Measurements from ENCODE around the gene C6orf62.
"Not testable (repeated sequence)": the region's sequence is repeated elsewhere in the genome, so short reads cannot be mapped to it uniquely, and the experiment has no call there.

C6orf62 gene

GRCh38 chr6:24666097-24666640, 52.8 kb downstream of the C6orf62 start:
- no peak for DNase-seq

- DNase-seq, result no peak
Observed at GRCh38 chr6:24664046-24664987, 54.6 kb downstream of the C6orf62 start.

DNA sequence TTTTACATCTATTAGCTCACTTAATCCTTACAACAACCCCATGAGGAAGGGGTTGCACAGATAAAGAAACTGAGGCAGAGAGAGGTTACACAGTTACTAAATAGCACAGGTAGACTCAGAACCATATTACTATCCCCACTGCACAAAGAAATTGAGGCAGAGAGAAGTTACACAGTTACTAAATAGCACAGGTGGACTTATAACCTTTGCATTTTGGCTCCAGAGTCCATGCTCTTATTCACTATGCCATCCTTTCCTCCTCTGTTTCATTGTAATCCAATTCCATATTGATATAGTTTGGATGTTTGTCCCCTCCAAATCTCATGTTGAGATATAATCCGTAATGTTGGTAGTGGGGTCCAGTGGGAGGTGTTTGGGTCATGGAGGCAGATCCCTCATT, 55.8 kb downstream of the C6orf62 start:
- no peak for DNase-seq

DNA sequence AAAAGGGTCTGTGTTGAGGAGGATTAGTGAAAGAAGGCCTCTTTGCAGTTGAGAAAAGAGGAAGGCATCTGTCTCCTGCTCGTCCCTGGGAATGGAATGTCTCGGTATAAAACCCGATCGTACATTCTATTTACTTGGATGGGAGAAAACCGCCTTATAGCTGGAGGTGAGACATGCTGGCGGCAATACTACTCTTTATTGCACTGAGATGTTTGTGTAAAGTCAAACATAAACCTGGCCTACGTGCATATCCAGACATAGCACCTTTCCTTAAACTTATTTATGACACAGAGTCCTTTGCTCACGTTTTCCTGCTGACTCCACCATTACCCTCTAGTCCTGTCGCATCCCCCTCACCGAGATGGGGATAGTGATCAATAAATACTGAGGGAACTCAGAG, 56.7 kb downstream of the C6orf62 start:
- no peak for DNase-seq

DNA sequence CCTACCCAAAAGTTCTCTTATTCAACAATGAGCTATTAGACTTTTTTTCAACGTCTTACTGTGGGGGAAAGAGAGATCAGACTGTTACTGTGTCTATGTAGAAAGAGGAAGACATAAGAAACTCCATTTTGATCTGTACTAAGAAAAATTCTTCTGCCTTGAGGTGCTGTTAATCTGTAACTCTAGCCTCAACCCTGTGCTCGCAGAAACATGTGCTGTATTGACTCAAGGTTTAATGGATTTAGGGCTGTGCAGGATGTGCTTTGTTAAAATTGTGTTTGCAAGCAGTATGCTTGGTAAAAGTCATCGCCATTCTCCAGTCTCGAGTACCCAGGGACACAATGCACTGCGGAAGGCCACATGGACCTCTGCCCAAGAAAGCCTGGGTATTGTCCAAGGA, 57.2 kb downstream of the C6orf62 start:
- DNase-seq, result not testable (repeated sequence)

- no peak for DNase-seq
Observed at GRCh38 chr6:24660105-24660504, 58.8 kb downstream of the C6orf62 start.

GRCh38 chr6:24659561-24659960, 59.4 kb downstream of the C6orf62 start:
- no peak for DNase-seq

DNA sequence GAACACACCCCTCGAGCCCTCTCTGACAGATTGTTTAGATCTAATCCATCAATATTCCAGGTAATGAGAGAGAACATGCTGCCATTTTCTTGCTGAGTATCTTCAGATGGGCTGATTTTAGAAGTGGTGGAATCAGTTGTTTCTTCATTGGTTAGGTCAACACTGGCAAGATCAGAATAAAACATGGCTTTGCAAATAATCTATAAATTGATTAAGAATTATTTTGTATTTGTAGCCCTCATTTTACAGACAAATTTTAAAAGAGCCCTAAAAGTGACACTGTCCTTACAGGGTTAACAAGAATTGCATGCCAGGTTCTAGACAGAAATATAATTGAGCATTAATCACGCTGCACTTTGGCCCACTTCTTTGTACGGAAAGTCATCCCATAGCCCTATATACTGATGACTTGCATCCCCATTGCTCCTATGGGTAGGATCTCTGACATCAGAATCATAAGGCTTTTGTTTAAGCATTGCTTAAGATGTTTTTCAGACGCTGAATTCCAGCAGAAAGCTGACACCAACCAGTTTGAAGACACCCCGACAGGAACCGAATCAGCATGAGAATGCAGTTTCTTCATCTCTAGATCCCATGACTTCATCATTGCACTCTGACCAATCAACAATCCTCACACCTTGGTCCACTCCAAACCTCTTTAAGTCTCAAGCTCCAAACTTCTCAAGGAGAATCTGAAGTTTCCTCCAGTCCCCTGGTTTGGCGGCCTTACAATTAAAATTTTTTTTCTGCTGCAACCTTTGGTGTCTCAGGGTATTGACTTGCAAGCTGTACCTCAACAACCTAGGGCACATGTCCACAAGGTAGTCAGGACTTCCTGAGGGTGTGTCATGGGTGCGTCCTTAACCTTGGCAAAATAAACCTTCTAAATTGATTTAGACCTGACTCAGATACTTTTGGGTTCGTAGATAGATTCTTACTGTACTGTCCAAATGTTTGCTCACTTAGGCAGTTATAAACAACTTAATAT, 60.1 kb downstream of the C6orf62 start:
- DNase-seq, result no peak

DNA sequence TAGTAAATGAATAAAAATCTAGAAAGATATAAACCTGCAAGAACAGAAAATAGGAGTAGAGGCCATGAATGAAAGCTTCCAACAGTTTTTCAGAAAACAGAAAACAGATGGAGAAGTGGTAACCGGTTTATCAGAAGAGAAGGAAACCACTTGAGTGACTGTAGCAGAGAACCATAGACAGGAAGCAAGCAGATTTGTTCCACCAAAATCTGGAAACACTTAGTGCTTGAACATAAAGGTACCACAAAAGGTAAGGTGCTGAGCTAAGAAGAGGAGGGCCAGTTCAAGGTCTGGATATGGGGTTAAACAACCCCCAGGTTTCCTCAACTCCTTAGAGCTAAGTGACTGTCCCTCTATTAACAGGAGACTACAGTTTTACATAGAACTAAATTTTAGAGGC, 63.7 kb downstream of the C6orf62 start:
- DNase-seq, result no peak
